Measurements from ENCODE around the gene ENDOV.
A peak's percentile ranks its signal among the peaks of the same experiment; 100 is the strongest.

Gene ENDOV

GRCh38 chr17:80478487-80479245 is 63.7 kb downstream of the ENDOV start:
- Histone ChIP-seq H3K9ac (ENCODE audit: low read length in 2 of 2) (no peak overlapping the region), H3K36me3 (ENCODE audit: control insufficient read depth in 2 of 2, insufficient read depth in 2 of 2, low read length in 2 of 2) (no peaks in the 10 kb centered on the region), H3K27me3 (ENCODE audit: control insufficient read depth in 1 of 2, insufficient read depth in 2 of 2, low read length in 2 of 2) (peaks cover 45 to 54% of the 10 kb centered on the region in 2 donors), H3K4me3 (ENCODE audit: low read length in 2 of 2) (peak overlapping the region; percentile 25 to 66), H3K9me3 (ENCODE audit: control insufficient read depth in 2 of 2, low read length in 2 of 2) (no peaks in the 10 kb centered on the region), H3K4me1 (ENCODE audit: control insufficient read depth, insufficient read depth, low read length) (peaks cover 41% of the 10 kb centered on the region), H3K27ac (ENCODE audit: low read length) (no peak overlapping the region)

GRCh38 chr17:80479246-80479566 is 64.2 kb downstream of the ENDOV start:
- no peak overlapping the region for H3K27ac ChIP-seq (ENCODE audit: low read length)
- no peaks in the 10 kb centered on the region for H3K36me3 ChIP-seq (ENCODE audit: control insufficient read depth in 2 of 2, insufficient read depth in 2 of 2, low read length in 2 of 2)
- H3K4me1 ChIP-seq (ENCODE audit: control insufficient read depth, insufficient read depth, low read length) = peaks cover 35% of the 10 kb centered on the region
- no peak overlapping the region for H3K9ac ChIP-seq (ENCODE audit: low read length in 2 of 2)
- peaks cover 45 to 54% of the 10 kb centered on the region in 2 donors for H3K27me3 ChIP-seq (ENCODE audit: control insufficient read depth in 1 of 2, insufficient read depth in 2 of 2, low read length in 2 of 2)
- H3K4me3 ChIP-seq (ENCODE audit: low read length in 2 of 2) = no peak overlapping the region
- no peaks in the 10 kb centered on the region for H3K9me3 ChIP-seq (ENCODE audit: control insufficient read depth in 2 of 2, low read length in 2 of 2)

- H3K9me3 ChIP-seq (ENCODE audit: control insufficient read depth in 2 of 2, low read length in 2 of 2) = no peaks in the 10 kb centered on the region
- H3K9ac ChIP-seq (ENCODE audit: low read length in 2 of 2) = no peak overlapping the region
- no peak overlapping the region for H3K27ac ChIP-seq (ENCODE audit: low read length)
- H3K4me3 ChIP-seq (ENCODE audit: low read length in 2 of 2) = no peak overlapping the region
- H3K4me1 ChIP-seq (ENCODE audit: control insufficient read depth, insufficient read depth, low read length) = peaks cover 25% of the 10 kb centered on the region
- H3K36me3 ChIP-seq (ENCODE audit: control insufficient read depth in 2 of 2, insufficient read depth in 2 of 2, low read length in 2 of 2) = no peaks in the 10 kb centered on the region
- H3K27me3 ChIP-seq (ENCODE audit: control insufficient read depth in 1 of 2, insufficient read depth in 2 of 2, low read length in 2 of 2) = peaks cover 42 to 54% of the 10 kb centered on the region in 2 donors
These were observed 65.3 kb downstream of the ENDOV start for GRCh38 chr17:80480248-80480647.

GRCh38 chr17:80481284-80482057 is 66.5 kb downstream of the ENDOV start:
- H3K9ac ChIP-seq (ENCODE audit: low read length in 2 of 2) = no peak overlapping the region
- H3K27me3 ChIP-seq (ENCODE audit: control insufficient read depth in 1 of 2, insufficient read depth in 2 of 2, low read length in 2 of 2) = peaks cover 39 to 51% of the 10 kb centered on the region in 2 donors
- no peak overlapping the region for H3K27ac ChIP-seq (ENCODE audit: low read length)
- no peaks in the 10 kb centered on the region for H3K36me3 ChIP-seq (ENCODE audit: control insufficient read depth in 2 of 2, insufficient read depth in 2 of 2, low read length in 2 of 2)
- no peak overlapping the region for H3K4me3 ChIP-seq (ENCODE audit: low read length in 2 of 2)
- H3K4me1 ChIP-seq (ENCODE audit: control insufficient read depth, insufficient read depth, low read length) = peaks cover 16% of the 10 kb centered on the region
- H3K9me3 ChIP-seq (ENCODE audit: control insufficient read depth in 2 of 2, low read length in 2 of 2) = no peaks in the 10 kb centered on the region

- peaks cover 43 to 48% of the 10 kb centered on the region in 2 donors for H3K27me3 ChIP-seq (ENCODE audit: control insufficient read depth in 1 of 2, insufficient read depth in 2 of 2, low read length in 2 of 2)
- H3K4me3 ChIP-seq (ENCODE audit: low read length in 2 of 2) = no peak overlapping the region
- no peak overlapping the region for H3K27ac ChIP-seq (ENCODE audit: low read length)
- H3K36me3 ChIP-seq (ENCODE audit: control insufficient read depth in 2 of 2, insufficient read depth in 2 of 2, low read length in 2 of 2) = no peaks in the 10 kb centered on the region
- H3K9me3 ChIP-seq (ENCODE audit: control insufficient read depth in 2 of 2, low read length in 2 of 2) = peaks cover 0 to 4% of the 10 kb centered on the region in 2 donors
- no peak overlapping the region for H3K9ac ChIP-seq (ENCODE audit: low read length in 2 of 2)
- H3K4me1 ChIP-seq (ENCODE audit: control insufficient read depth, insufficient read depth, low read length) = peaks cover 12% of the 10 kb centered on the region
These were observed 67.0 kb downstream of the ENDOV start for GRCh38 chr17:80482058-80482318.

- no peaks in the 10 kb centered on the region for H3K36me3 ChIP-seq (ENCODE audit: control insufficient read depth in 2 of 2, insufficient read depth in 2 of 2, low read length in 2 of 2)
- H3K9ac ChIP-seq (ENCODE audit: low read length in 2 of 2) = no peak overlapping the region
- peaks cover 0 to 11% of the 10 kb centered on the region in 2 donors for H3K9me3 ChIP-seq (ENCODE audit: control insufficient read depth in 2 of 2, low read length in 2 of 2)
- H3K27ac ChIP-seq (ENCODE audit: low read length) = no peak overlapping the region
- peaks cover 43 to 51% of the 10 kb centered on the region in 2 donors for H3K27me3 ChIP-seq (ENCODE audit: control insufficient read depth in 1 of 2, insufficient read depth in 2 of 2, low read length in 2 of 2)
- H3K4me3 ChIP-seq (ENCODE audit: low read length in 2 of 2) = no peak overlapping the region
- H3K4me1 ChIP-seq (ENCODE audit: control insufficient read depth, insufficient read depth, low read length) = peaks cover 8% of the 10 kb centered on the region
These were observed 67.8 kb downstream of the ENDOV start for GRCh38 chr17:80482555-80483308.

GRCh38 chr17:80485846-80486245 is 70.9 kb downstream of the ENDOV start:
- Histone ChIP-seq H3K27me3 (ENCODE audit: control insufficient read depth in 1 of 2, insufficient read depth in 2 of 2, low read length in 2 of 2) (peaks cover 25 to 40% of the 10 kb centered on the region in 2 donors), H3K9ac (ENCODE audit: low read length in 2 of 2) (no peak overlapping the region), H3K9me3 (ENCODE audit: control insufficient read depth in 2 of 2, low read length in 2 of 2) (peaks cover 0 to 12% of the 10 kb centered on the region in 2 donors), H3K4me1 (ENCODE audit: control insufficient read depth, insufficient read depth, low read length) (no peaks in the 10 kb centered on the region), H3K4me3 (ENCODE audit: low read length in 2 of 2) (no peak overlapping the region), H3K27ac (ENCODE audit: low read length) (no peak overlapping the region), H3K36me3 (ENCODE audit: control insufficient read depth in 2 of 2, insufficient read depth in 2 of 2, low read length in 2 of 2) (no peaks in the 10 kb centered on the region)

- Histone ChIP-seq H3K4me1 (ENCODE audit: control insufficient read depth, insufficient read depth, low read length) (no peaks in the 10 kb centered on the region), H3K27me3 (ENCODE audit: control insufficient read depth in 1 of 2, insufficient read depth in 2 of 2, low read length in 2 of 2) (peaks cover 20 to 36% of the 10 kb centered on the region in 2 donors), H3K9ac (ENCODE audit: low read length in 2 of 2) (no peak overlapping the region), H3K27ac (ENCODE audit: low read length) (no peak overlapping the region), H3K9me3 (ENCODE audit: control insufficient read depth in 2 of 2, low read length in 2 of 2) (peaks cover 0 to 12% of the 10 kb centered on the region in 2 donors), H3K36me3 (ENCODE audit: control insufficient read depth in 2 of 2, insufficient read depth in 2 of 2, low read length in 2 of 2) (no peaks in the 10 kb centered on the region), H3K4me3 (ENCODE audit: low read length in 2 of 2) (no peak overlapping the region)
These were observed 71.7 kb downstream of the ENDOV start for GRCh38 chr17:80486692-80487091.

- peaks cover 0 to 12% of the 10 kb centered on the region in 2 donors for H3K9me3 ChIP-seq (ENCODE audit: control insufficient read depth in 2 of 2, low read length in 2 of 2)
- H3K4me3 ChIP-seq (ENCODE audit: low read length in 2 of 2) = no peak overlapping the region
- no peak overlapping the region for H3K9ac ChIP-seq (ENCODE audit: low read length in 2 of 2)
- peaks cover 15 to 28% of the 10 kb centered on the region in 2 donors for H3K27me3 ChIP-seq (ENCODE audit: control insufficient read depth in 1 of 2, insufficient read depth in 2 of 2, low read length in 2 of 2)
- no peak overlapping the region for H3K27ac ChIP-seq (ENCODE audit: low read length)
- H3K36me3 ChIP-seq (ENCODE audit: control insufficient read depth in 2 of 2, insufficient read depth in 2 of 2, low read length in 2 of 2) = no peaks in the 10 kb centered on the region
- H3K4me1 ChIP-seq (ENCODE audit: control insufficient read depth, insufficient read depth, low read length) = no peaks in the 10 kb centered on the region
These were observed 72.5 kb downstream of the ENDOV start for GRCh38 chr17:80487511-80487910.

Data from stomach smooth muscle (tissue), 2 donors.